Stimulated activated CD8-positive, alpha-beta memory T cell treated with anti-CD3 and anti-CD28 coated beads, Interleukin-7, amount 100 ng/mL, for 1 hour (primary cell): Measurements from ENCODE around the gene RNF150.

Source experiments
- DNase-seq, 2 donors: peaks; one replicate each; pipeline ENCODE4 v3.0.0-alpha.2; 2020; ENCODE audit warnings: low read depth in 2 of 2

The RNF150 gene

DNA sequence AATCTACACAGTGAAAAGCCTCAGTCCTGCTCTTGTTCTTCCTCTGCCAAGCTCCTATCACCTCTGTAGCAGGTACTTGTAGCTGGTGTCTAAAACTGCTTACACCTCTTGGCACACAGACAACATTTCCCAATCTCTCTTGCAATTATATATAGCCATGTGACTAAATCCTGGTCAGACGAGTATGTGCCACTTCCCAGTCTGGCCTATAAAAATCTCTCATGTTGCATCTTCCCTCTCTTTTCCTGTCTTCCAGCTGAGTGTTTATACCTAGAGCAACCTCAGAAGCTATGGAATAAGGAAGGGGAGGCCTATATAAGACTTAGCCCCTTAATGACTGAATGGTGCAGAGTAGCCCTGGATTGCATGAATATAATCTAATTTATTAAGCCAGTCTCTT is 105.8 kb downstream of the RNF150 start:
- no peak for DNase-seq

GRCh38 chr4:141026900-141027299 is 106.4 kb downstream of the RNF150 start:
- DNase-seq = no peak

- DNase-seq = no peak
These were observed 110.2 kb downstream of the RNF150 start for GRCh38 chr4:141023051-141023450.

DNA sequence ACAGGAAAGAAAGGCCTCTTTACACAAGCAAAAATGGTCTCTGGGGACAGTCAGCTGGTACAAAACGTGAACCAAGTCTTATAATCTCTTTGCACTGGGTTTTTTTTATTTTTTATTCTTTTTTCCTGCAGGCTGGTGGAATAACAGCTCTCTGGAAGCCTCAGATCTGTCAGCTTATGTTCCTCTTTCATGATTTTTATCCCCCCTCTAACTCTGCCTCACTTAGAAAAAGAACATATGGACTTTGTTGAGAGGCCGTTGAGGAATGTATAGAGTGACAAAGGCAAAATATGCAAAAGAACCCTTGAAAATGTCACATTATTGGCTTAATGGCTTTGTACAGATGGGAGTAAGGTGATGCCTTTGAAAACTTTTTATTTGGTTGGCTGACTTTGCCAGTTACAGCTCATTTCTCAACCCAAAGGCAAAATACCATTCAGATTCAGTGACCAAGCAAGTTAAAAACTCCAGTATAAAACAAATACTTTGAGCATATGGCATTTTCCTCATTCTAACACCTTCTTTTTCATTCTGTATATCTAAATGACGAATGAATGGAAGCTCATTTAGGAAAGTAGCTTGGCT is 111.1 kb downstream of the RNF150 start:
- no peak for DNase-seq

GRCh38 chr4:141021397-141022110 is 111.7 kb downstream of the RNF150 start:
- DNase-seq = no peak

DNA sequence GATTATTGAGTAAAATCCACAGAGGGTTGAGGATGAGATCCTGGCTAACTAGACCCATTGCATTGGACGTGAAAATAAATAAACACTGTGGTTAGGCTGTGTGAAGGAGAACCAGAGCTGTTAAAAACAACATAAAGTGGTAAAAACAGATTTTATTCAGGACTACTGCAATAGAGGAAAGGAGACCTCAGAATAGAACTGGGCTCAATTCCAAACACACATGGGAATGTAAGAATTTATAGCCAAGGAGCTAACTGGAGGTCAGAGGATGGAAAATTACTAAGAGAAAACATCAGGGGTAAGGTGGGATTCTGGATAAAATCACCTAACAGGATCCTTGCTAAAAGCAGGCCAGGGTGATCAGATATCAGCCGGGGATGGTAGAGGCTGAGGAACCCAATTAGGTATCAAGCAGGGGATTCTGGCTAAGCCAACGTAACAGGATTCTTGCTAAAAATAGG is 112.4 kb downstream of the RNF150 start:
- no peak for DNase-seq

DNA sequence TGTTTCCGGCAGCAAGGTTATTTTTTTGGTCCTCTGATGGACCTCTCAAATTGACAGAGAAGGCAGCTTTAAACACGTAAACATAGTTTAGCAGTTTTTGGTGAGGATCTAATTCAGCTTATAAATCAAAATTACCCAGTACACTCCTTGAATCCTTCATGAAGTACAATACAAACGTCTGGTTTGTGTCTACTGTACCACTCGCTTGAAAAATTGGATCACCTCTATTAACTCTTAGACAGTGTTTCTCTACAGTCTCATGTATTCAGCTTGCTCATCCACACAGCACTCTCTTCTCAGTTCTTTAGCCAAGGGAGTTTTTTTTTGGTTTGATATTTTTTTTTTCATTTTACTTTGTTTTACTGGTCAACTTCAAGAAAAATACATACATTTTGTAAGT is 113.5 kb downstream of the RNF150 start:
- no peak for DNase-seq

DNA sequence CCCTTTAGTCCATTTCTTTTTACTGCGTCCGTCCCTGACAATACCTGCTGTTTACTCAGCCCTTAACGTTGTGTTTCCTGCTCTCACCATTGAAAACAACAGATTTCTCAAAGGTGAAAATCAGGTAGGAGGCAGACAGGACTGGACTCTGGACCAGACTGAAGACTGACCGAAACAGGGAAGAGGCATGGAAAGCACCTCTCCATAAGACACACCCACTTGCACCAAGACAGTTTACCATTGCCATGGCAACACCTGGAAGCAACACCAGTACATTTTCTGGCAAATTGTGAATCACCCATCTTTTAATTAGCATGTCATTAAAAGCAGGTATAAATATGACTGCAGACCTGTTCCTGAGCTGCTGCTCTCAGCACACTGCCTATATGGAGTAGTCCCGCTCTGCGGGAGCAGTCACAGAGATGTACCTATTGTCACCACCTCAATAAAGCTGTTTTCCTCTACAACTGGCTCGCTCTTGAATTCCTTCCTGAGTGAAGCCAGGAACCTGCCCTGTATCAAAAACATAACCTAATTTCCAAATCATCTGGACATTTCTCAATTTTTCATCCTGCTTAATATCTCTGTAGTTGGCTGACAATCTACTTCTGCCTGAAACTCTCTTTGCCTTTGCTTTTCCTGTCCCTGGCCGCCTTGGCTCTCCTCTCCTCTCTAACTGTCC is 117.0 kb downstream of the RNF150 start:
- no peak for DNase-seq

GRCh38 chr4:141013899-141014298 is 119.4 kb downstream of the RNF150 start:
- no peak for DNase-seq

DNA sequence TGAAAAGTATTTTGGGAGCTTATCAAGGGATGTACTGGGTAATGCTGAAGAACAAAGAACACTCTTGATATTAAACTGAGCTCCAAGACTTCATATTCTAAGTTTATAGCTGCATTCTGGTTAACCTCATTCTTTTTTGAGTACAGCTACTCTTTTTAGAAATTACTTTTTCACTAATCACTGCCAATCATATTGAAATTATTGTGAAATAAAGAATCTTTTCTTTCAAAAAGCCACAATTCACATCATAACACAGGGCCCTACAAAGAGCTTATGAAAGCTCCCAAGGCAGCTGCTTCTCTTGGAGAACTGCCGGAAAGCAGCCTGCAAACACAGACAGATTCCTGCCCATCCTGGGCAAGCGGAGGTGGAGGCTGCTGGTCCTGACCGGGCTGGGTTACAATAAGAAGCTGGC is 121.4 kb downstream of the RNF150 start:
- no peak for DNase-seq

- no peak for DNase-seq
These were observed 123.3 kb downstream of the RNF150 start for GRCh38 chr4:141009931-141010330.

DNA sequence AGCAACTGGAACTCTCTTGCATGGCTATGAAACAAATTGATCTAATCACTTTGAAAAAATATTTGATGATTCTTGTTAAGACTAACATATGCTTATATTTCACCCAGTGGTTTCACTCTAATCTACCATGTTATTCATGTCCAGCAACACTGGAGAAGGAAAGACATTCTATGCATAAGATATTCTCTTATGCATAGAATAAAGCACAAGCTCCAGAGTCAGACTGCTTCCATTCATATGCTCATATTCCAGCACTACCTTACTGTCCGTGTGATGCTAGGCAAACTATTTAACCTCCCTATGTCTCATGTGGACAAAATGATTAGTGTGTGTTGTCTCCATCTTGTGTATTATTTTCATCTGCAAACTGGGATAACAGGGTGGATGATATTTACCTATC is 124.1 kb downstream of the RNF150 start:
- no peak for DNase-seq

DNA sequence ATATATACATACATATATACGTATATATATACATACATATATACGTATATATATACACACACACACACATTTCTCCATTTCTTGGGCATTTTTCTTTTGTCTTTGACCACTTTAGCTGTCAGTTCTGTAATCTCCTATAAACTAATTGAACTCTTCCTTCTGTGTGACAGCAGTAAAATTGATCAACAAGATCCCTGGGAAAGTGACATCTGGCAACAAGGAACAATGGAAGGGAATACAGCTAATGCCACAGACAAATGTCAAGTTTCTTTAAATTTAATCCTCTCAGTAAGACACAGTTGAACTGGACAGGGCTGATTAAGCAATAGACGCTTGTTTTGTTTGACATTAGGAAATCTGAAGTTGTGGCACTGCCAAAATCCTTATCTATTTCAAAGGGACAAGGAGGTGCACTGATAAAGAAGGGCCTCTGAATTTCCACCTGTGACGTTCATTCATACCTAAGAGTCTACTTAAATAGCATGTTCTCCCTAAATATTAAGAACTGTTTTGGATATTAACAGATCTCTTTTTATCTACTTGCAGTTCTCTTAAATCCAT is 126.9 kb downstream of the RNF150 start:
- DNase-seq = no peak

DNA sequence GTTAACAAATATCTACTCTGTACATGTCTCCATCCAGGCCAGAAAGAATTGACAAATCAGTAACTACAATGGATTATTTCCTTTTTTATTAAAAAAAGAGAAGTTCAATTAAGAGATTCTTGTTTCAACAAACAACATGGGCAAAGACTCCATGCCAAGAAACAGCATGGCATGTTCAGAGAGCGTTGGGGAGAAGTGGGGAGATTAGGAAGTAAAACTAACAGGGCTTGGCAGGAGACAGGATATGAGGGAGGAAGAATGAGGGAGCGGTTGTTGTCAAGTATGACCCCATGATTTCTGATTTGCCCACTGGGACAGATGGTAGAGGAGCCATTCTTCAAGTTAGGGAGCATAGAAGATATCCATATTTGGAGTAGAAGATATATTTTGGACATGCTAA is 128.4 kb downstream of the RNF150 start:
- no peak for DNase-seq

GRCh38 chr4:141003193-141003592 is 130.1 kb downstream of the RNF150 start:
- DNase-seq = no peak

DNA sequence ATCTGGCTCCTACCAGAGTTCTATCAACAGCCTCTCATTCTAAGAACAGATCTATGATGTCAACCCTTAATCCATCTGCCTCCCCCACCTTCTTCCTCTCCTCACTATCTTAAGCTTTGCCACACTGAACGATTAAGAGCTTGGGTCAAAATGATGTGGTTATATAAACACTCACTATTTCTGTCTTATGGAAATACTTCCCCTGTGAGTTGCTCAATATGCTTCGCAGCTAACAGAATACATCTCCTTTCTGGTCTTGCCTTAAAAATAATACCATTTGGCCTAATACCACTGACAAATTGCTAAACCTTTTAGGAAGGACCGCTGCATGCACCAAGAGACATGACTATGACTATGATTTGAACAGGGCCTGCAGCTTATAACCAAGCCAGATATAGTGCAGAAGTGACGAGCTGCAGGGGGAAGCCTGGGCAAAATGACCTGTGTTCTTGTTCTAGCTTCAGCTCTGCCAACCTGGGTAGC is 130.9 kb downstream of the RNF150 start:
- DNase-seq = no peak

DNA sequence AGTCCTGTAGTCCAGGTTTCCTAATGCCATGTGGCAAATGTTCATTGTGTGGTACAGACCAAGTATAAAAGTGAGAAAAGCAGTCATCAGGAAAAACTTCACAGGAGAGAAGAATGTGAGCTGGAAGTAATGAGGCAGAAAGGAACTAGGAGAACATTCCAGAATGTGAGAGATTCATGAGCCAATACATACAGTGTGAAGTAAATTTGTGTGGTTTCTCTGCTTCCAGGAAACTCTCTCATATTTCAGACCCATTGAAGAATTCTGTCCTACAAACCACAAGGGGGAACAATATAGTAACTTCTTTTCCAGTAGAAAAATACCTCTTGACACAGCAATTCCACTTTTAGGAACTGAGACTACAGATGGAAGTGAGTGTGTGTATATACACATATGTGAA is 136.5 kb downstream of the RNF150 start:
- no peak for DNase-seq

DNA sequence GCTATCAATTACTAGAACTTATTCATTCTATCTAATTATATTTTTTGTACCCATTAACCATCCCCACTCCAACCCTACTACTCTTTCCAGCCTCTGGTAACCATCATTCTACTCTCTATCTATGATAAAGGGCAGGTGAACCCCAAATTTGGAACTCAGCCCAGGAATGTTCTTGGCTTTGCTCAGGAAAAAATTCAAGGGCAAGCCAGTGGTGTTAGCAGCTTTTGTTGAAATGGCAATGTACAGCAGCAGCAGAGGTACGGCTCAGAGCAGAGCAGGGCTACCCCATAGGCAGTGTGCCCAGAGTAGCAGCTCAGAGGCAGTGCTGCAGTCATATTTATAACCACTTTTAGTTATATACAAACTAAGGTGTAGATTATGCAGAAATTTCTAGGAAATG is 138.2 kb downstream of the RNF150 start:
- DNase-seq = no peak

DNA sequence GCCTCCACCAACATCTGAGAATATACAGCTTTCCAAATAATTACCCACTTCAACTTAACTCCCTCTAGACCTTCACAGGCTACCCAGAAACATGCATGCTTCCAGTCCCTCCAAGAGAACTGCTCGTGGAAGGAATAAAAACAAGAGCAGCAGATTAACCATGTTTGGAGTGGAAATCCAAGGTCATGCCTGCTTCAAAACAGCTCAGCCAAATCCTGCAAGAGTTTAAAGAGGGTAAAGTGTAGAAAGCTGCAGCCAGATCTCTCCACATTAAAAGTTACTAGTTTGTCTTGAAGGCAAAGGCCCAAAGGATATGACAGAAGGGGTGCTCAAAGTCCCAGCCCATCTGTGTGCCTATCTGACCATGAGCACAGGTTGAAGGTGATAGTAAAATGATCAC is 139.3 kb downstream of the RNF150 start:
- DNase-seq = no peak

DNA sequence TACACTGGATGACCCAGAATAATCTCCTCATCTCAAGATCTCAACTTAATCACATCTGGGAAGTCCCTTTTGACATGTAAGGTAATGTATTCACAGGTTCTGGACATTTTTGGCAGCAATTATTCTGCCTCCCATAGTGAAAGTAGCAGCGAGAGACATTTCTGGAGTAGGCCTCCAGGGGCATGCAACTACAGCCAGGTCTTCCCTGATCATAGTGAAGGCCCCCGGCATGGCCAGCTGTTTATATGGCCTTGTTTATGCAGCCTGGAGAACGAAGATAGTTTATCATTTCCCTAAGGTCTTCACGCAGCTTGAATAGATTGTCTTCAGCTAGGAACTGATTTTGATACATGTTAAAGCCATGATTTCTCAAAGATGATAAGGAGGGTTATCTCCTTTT is 139.9 kb downstream of the RNF150 start:
- DNase-seq = no peak

GRCh38 chr4:140989944-140990343 is 143.3 kb downstream of the RNF150 start:
- no peak for DNase-seq

GRCh38 chr4:140986045-140986444 is 147.2 kb downstream of the RNF150 start:
- no peak for DNase-seq
